Activated naive CD4-positive, alpha-beta T cell treated with Interleukin-2 at 50 U/mL for 16 hours (primary cell): ENCODE measurements around the gene DOCK10.
A peak's percentile ranks its signal among the peaks of the same experiment; 100 is the strongest.

Source experiments
- DNase-seq: peaks from one replicate; pipeline ENCODE4 v3.0.0-alpha.2; 2020

DOCK10 gene

GRCh38 chr2:224816816-224817215 lies 225.5 kb downstream of the DOCK10 start:
- no peak for DNase-seq

GRCh38 chr2:224813578-224813977 lies 228.7 kb downstream of the DOCK10 start:
- no peak for DNase-seq

- DNase-seq, result no peak
These were observed 234.9 kb downstream of the DOCK10 start for GRCh38 chr2:224807153-224807964.

- DNase-seq, result no peak
These were observed 238.3 kb downstream of the DOCK10 start for GRCh38 chr2:224803930-224804329.

GRCh38 chr2:224802407-224802806 lies 239.9 kb downstream of the DOCK10 start:
- DNase-seq, result no peak

GRCh38 chr2:224801360-224801759 lies 240.9 kb downstream of the DOCK10 start:
- no peak for DNase-seq

GRCh38 chr2:224799691-224800090 lies 242.6 kb downstream of the DOCK10 start:
- DNase-seq, result no peak

- DNase-seq, result no peak
These were observed 244.1 kb downstream of the DOCK10 start for GRCh38 chr2:224798180-224798579.

- DNase-seq, result no peak
These were observed 245.5 kb downstream of the DOCK10 start for GRCh38 chr2:224796695-224797305.

GRCh38 chr2:224793946-224794345 lies 248.3 kb downstream of the DOCK10 start:
- DNase-seq, result no peak

- peak; percentile 8 for DNase-seq
These were observed 255.4 kb downstream of the DOCK10 start for GRCh38 chr2:224786848-224787247.

- DNase-seq, result no peak
These were observed 260.9 kb downstream of the DOCK10 start for GRCh38 chr2:224781400-224781799.

GRCh38 chr2:224780823-224781222 lies 261.4 kb downstream of the DOCK10 start:
- DNase-seq, result no peak

GRCh38 chr2:224780106-224780505 lies 262.2 kb downstream of the DOCK10 start:
- no peak for DNase-seq

GRCh38 chr2:224778474-224778877 lies 263.8 kb downstream of the DOCK10 start:
- peak; percentile 61 for DNase-seq

GRCh38 chr2:224777559-224777930 lies 264.7 kb downstream of the DOCK10 start:
- DNase-seq, result no peak

- no peak for DNase-seq
These were observed 265.3 kb downstream of the DOCK10 start for GRCh38 chr2:224776795-224777558.

GRCh38 chr2:224775647-224776046 lies 266.6 kb downstream of the DOCK10 start:
- DNase-seq, result no peak

- no peak for DNase-seq
These were observed 267.5 kb downstream of the DOCK10 start for GRCh38 chr2:224774735-224775134.

- no peak for DNase-seq
These were observed 269.8 kb downstream of the DOCK10 start for GRCh38 chr2:224772494-224772893.

- no peak for DNase-seq
These were observed 272.8 kb downstream of the DOCK10 start for GRCh38 chr2:224769489-224769888.

- DNase-seq, result no peak
These were observed 277.6 kb downstream of the DOCK10 start for GRCh38 chr2:224764565-224765236.

- no peak for DNase-seq
These were observed 284.2 kb downstream of the DOCK10 start for GRCh38 chr2:224757934-224758548.
